Cardiac muscle cell (in vitro differentiated cells and primary cell): ENCODE data around the gene ACVR2B. TPM values are rescaled to one million over a fixed set of nuclear protein-coding genes. Genes with fewer than 3 reads are reported as not detected.
A peak's percentile ranks its signal among the peaks of the same experiment; 100 is the strongest.

Experiments used
- DNase-seq, 2 donors: peaks; one replicate each; pipeline versions ENCODE4 v3.0.0 to v3.0.0-alpha.2; 2010 to 2017; ENCODE audit warnings: low read depth in 1 of 2, low spot score in 1 of 2
- H3K27ac ChIP-seq: fragments of 200-600 bp; sonication (generic); 2 replicates; pipeline ENCODE4 v1.5.1; 2016
- H3K27me3 ChIP-seq: fragments of 200-600 bp; sonication (generic); 2 replicates; pipeline ENCODE4 v1.6.0; 2016; ENCODE audit warnings: control low read depth
- H3K36me3 ChIP-seq: fragments of 200-600 bp; sonication (generic); 2 replicates; pipeline ENCODE4 v1.5.1; 2016; ENCODE audit warnings: control low read depth
- H3K4me1 ChIP-seq: fragments of 200-600 bp; sonication (generic); 2 replicates; pipeline ENCODE4 v1.8.1; 2017; ENCODE audit warnings: low read depth, mild to moderate bottlenecking, mixed run types
- H3K4me3 ChIP-seq: fragments of 200-600 bp; sonication (generic); 2 replicates; pipeline ENCODE4 v1.5.1; 2016; ENCODE audit warnings: mild to moderate bottlenecking
- H3K9me3 ChIP-seq: fragments of 200-600 bp; sonication (generic); 2 replicates; pipeline ENCODE4 v1.5.1; 2017; ENCODE audit warnings: low read depth, mild to moderate bottlenecking, control low read depth
- polyA plus RNA-seq: library from polyadenylated mRNA; unstranded; fragments of >200 nt; fragmentation: Nextera tagmentation; extraction: Ambion mirVana; gene quantifications from 2 replicates; pipeline ENCODE4 v1.2.1, GENCODE V29; 2016
- total RNA-seq: library from RNA; depleted of rRNA; stranded (reverse); fragments of >200 nt; gene quantifications from 2 replicates; pipeline ENCODE4 v1.2.3, GENCODE V29; 2016
- TF ChIP-seq, protein P1 (sequence below): IDR thresholded peaks from 2 replicates; pipeline ENCODE4 v1.5.1; 2012; ENCODE audit warnings: low read depth, mild to moderate bottlenecking, low read length

Gene ACVR2B
- total and polyA plus RNA-seq, 2 experiments from 2014 or later: 28.6 to 70.4 TPM

DNA sequence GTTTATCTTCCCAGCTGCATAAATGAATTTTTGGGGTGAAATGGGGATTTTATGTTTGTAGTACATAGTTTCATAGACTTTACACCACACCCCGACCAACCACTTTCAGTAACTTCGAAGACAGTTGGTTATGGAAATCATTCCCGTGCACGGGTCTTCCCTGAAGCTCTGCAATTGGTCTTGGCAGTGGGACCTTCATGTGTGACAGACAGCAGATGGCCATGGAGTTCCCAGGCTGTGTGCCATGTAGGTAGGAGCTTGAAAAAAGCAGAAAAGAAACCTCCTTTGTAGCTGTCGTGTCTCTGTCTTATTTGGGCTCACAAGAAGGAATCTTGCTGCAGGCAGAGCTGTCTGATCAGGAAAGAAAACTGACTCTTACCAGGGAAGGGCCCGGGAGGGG, 68.3 kb downstream of the ACVR2B start:
- no peak for DNase-seq
- TF ChIP-seq, protein P1, sequence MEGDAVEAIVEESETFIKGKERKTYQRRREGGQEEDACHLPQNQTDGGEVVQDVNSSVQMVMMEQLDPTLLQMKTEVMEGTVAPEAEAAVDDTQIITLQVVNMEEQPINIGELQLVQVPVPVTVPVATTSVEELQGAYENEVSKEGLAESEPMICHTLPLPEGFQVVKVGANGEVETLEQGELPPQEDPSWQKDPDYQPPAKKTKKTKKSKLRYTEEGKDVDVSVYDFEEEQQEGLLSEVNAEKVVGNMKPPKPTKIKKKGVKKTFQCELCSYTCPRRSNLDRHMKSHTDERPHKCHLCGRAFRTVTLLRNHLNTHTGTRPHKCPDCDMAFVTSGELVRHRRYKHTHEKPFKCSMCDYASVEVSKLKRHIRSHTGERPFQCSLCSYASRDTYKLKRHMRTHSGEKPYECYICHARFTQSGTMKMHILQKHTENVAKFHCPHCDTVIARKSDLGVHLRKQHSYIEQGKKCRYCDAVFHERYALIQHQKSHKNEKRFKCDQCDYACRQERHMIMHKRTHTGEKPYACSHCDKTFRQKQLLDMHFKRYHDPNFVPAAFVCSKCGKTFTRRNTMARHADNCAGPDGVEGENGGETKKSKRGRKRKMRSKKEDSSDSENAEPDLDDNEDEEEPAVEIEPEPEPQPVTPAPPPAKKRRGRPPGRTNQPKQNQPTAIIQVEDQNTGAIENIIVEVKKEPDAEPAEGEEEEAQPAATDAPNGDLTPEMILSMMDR: no peak
- Histone ChIP-seq H3K27ac (no peak overlapping the region), H3K4me1 (peaks cover 19% of the 10 kb centered on the region), H3K36me3 (no peaks in the 10 kb centered on the region), H3K27me3 (peaks cover 4% of the 10 kb centered on the region), H3K9me3 (no peaks in the 10 kb centered on the region), H3K4me3 (no peak overlapping the region)

DNA sequence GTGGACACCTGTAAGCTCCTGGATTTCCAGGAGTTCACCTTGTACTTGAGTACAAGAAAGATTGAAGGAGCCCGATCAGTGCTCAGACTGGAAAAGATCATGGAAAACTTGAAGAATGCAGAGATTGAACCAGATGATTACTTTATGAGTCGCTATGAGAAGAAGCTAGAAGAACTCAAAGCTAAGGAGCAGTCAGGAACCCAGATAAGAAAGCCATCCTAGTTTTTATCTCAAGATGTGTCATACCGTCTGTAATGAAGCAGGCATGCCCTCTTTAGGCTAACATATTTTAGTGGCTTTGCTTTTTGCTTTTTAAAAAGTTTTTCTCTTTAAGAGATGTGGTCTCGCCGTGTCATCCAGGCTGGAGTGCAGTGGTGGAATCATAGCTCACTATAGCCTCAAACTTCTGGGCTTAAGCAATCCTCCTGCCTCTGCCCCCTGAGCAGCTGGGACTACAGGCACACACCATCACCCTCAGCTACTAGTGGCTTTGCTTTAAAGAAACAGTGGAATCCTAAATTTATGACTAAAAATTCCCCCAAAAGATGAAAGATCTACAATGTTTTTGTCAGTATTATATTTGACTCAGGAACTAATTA, 70.5 kb downstream of the ACVR2B start:
- Histone ChIP-seq H3K4me3 (no peak overlapping the region), H3K36me3 (no peaks in the 10 kb centered on the region), H3K27ac (no peak overlapping the region), H3K9me3 (no peaks in the 10 kb centered on the region), H3K4me1 (peaks cover 8% of the 10 kb centered on the region), H3K27me3 (peaks cover 4% of the 10 kb centered on the region)
- no peak for DNase-seq
- TF ChIP-seq, protein P1: no peak

DNA sequence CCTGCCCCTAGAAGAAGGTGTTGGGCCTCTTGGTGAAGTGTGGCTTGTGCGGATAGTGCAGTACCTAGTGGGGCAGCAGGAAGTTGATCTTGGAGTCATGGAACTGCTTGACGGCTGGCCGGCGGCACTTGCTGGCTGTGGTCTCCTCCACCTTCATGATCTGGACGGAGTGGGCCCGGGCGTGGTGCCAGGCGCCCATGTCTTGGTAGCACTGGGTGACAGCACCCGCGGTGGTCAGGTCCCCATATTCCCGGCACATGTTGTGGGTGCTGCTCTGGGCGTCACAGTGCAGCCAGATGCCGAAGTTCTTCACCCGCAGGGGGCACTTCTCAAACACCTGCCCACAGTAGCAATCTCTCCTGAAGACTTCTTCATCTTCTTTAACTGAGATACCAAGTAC, 73.1 kb downstream of the ACVR2B start:
- DNase-seq: no peak
- no peak overlapping the region for H3K4me3 ChIP-seq
- no peaks in the 10 kb centered on the region for H3K36me3 ChIP-seq
- TF ChIP-seq, protein P1: no peak
- H3K9me3 ChIP-seq: no peaks in the 10 kb centered on the region
- peaks cover under 1% of the 10 kb centered on the region for H3K4me1 ChIP-seq
- H3K27me3 ChIP-seq: peaks cover 7% of the 10 kb centered on the region
- no peak overlapping the region for H3K27ac ChIP-seq

DNA sequence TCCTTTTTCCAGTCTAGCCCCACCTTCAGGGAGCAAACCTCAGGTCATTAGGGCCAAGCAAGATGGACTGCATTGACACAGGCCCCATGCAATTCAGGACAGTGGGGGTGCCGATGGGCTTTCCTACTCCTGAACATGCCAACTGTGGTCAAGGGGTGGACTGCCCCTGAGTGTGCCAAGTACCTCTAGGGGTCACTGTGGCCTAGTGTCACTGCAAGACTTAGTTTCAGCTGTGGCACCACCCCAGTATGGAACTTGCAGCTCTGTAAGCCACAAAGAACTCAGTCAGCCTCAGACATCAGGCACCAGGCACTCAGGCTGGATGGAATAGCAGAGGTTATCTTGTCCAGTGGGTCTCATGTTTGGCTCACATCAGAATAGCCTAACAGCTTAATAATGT, 74.8 kb downstream of the ACVR2B start:
- Histone ChIP-seq H3K27me3 (peaks cover 7% of the 10 kb centered on the region), H3K9me3 (no peaks in the 10 kb centered on the region), H3K27ac (no peak overlapping the region), H3K36me3 (no peaks in the 10 kb centered on the region), H3K4me3 (no peak overlapping the region), H3K4me1 (peaks cover 15% of the 10 kb centered on the region)
- peak in 1 of 2 donors; percentile 46 for DNase-seq
- TF ChIP-seq, protein P1: no peak

DNA sequence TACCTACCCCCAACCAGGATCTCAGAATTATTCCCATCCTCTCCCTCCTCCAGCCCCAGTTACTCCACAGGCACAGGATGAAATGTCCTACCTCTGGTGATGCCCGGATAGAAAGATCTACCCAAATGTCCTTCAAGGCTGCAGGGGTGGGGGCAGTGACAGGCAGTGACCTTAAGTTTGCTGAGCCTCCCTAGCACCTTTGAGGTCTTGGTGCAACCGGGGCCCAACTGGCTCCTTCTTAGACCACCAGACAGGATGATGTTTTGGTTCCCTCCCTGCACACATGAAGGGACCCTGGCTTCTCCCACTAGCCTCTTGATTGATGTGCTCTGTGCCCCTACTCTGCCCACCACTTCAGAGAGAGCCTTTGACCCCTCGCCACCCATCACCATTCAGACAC, 78.8 kb downstream of the ACVR2B start:
- H3K4me3 ChIP-seq: no peak overlapping the region
- H3K27ac ChIP-seq: no peak overlapping the region
- H3K9me3 ChIP-seq: no peaks in the 10 kb centered on the region
- TF ChIP-seq, protein P1: no peak
- no peak for DNase-seq
- peaks cover 3% of the 10 kb centered on the region for H3K27me3 ChIP-seq
- H3K36me3 ChIP-seq: no peaks in the 10 kb centered on the region
- peaks cover 20% of the 10 kb centered on the region for H3K4me1 ChIP-seq
